EL (cell line): ENCODE results near the gene CREBRF.
"Not testable (repeated sequence)": the region's sequence is repeated elsewhere in the genome, so short reads cannot be mapped to it uniquely, and the experiment has no call there.

Experiments used
- DNase-seq: peaks from one replicate; pipeline ENCODE4 v3.0.0-alpha.2; 2016

CREBRF gene

GRCh38 chr5:173089581-173089980, 33.4 kb downstream of the CREBRF start:
- peak; percentile 44 for DNase-seq

- DNase-seq = no peak
Measured at GRCh38 chr5:173090639-173091038, 34.5 kb downstream of the CREBRF start.

DNA sequence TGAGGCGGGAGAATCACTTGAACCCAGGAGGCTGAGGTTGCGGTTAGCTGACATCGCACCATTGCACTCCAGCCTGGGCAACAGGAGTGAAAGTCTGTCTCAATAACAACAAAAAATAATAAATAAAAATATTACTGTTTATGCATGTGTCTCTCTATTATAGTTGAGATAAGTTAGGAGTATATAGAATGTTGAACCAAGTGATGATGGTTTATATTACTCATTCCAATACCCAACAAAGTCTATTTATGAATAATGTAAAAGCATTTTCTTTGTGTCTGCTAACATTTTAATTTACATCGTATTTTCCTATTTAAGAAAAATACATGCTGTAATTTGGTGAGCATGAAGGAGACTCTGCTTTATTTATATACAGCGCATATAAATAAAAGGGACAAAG, 35.8 kb downstream of the CREBRF start:
- DNase-seq = no peak

- DNase-seq = no peak
Measured at GRCh38 chr5:173093606-173094005, 37.5 kb downstream of the CREBRF start.

GRCh38 chr5:173094012-173094661, 38.0 kb downstream of the CREBRF start:
- DNase-seq = peak; percentile 87

DNA sequence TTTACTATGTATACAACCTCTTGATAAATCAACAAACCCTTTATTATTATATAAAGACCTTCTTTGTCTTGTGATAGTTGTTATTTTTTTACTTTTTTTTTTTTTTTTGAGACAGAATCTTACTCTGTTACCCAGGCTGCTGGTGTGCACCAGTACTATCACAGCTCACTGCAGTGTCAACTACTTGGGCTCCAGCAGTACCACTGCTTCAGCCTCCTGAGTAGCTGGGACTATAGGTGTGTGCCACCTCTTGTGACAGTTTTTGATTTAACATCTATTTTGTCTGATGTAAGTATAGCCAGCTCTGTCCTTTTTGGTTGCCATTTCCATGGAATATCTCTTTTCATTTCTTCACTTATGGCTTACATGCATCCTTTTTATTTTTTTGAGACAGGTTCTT, 42.6 kb downstream of the CREBRF start:
- DNase-seq = no peak

DNA sequence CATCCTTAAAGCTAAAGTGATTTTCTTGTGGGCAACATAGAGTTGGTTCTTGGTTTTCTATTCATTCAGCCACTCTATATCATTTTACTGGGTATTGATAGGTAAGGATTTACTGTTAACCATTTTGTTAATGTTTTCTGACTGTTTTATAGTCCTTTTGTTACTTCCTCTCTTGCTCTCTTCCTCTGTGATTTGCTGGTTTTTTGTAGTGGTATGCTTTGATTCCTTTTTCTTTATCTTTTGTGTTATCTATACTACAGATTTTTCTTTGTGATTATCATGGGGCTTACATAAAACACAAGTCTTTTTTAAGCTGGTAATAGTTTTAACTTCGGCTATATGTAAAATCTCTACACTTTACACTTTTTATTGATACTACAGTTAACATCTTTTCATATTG, 43.3 kb downstream of the CREBRF start:
- DNase-seq = no peak

DNA sequence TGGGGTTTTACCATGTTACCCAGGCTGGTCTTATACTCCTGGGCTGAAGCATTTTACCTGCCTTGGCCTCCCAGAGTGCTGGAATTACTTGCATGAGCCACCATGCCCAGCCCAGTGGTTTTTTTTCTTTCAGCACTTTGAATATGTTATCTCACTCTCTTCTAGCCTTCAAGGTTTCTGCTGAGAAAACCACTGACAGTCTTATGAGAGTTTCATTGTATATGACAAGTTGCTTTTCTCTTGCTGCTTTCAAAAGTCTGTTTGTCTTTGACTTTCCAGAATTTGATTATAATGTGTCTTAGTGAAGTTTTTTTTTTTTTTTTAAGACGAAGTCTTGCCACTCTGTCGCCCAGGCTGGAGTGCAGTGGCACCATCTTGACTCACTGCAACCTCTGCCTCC, 45.1 kb downstream of the CREBRF start:
- no peak for DNase-seq

GRCh38 chr5:173103411-173103810, 47.3 kb downstream of the CREBRF start:
- no peak for DNase-seq

GRCh38 chr5:173108914-173109313, 52.8 kb downstream of the CREBRF start:
- DNase-seq = no peak

DNA sequence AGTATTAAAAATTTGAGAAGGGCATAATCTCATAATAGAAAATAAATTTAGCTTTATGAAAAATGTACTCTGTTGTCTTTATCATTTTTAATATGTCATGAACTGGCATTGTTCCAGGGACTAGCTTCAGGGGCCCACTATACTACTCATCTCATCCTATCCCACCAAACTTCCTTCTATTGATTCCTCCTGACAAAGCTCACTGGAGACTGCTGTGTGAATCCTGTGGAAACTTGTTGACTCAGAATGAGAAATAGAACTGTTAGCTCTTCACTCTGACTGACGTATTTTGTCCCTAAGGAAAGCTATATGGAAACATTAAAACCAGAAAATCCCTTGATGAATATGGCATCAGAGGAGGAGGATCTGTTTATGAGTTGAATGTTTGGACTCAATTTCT, 58.4 kb downstream of the CREBRF start:
- DNase-seq = no peak

DNA sequence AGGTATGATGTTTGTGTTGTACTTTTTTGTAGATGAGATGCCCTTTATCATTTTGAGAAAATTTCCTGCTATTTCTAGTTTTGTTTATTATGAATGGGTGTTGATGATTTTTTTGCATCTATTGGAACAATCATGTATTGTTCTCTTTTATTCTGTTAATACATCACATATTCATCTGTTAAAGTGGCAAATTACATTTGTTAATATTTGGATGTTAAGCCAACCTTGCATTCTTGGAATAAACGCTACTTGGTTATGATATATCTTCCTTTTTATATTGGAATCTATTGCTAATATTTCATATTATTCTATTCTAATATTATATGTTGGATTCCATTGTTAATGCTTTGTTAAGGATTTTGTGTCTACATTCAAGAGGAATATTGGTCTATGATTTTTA, 63.6 kb downstream of the CREBRF start:
- DNase-seq = no peak

DNA sequence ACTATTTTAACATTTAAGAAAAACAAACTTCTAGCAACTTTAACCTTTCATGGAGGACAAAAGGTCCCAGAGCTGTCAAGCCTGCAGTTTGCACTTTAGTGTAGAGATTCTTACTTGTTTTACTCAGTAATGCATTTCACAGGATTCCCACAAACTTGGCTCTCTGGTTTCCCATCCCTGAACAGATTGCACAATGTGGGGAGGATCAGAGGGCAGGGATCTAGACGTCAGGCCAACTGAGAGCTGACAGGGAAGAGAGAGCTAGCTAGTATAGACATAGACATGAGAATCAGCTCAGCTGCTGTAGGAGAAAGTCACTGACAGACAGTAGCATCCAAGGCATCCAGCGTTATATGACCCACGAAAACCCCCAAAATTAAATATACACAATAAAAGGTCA, 67.3 kb downstream of the CREBRF start:
- DNase-seq = no peak

DNA sequence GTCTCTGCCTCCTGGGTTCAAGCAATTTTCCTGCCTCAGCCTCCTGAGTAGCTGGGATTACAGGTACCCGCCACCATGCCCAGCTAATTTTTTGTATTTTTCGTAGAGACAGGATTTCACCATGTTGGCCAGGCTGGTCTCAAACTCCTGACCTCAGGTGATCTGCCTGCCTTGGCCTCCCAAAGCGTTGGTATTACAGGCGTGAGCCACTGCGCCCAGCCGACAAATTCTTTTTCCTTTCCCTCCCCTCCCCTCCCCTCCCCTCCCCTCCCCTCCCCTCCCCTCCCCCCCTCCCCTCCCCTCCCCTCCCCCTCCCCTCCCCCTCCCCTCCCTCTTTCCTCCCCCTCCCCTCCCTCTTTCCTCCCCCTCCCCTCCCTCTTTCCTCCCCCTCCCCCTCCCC, 76.0 kb downstream of the CREBRF start:
- not testable (repeated sequence) for DNase-seq

DNA sequence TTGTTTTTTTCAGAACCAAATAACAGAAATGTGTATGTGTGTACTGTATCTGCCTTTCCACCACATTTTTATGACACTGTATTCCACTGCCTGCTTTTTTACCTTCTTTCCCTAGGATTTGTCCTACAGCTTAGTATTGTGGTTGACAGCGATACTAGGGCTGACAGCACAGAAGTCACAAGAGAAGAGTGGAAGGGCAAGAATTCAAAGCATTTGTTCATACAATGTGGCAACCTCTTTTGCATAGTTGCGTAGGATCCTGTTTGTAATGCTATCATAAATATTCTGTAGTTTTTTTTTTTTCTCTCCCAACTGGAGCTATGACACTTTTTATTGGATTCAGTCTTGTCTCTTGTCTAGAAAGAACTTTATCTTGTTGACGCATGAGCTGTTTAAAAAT, 82.6 kb downstream of the CREBRF start:
- DNase-seq = no peak

- no peak for DNase-seq
Measured at GRCh38 chr5:173139631-173140030, 83.5 kb downstream of the CREBRF start.

- DNase-seq = no peak
Measured at GRCh38 chr5:173140769-173141168, 84.6 kb downstream of the CREBRF start.

DNA sequence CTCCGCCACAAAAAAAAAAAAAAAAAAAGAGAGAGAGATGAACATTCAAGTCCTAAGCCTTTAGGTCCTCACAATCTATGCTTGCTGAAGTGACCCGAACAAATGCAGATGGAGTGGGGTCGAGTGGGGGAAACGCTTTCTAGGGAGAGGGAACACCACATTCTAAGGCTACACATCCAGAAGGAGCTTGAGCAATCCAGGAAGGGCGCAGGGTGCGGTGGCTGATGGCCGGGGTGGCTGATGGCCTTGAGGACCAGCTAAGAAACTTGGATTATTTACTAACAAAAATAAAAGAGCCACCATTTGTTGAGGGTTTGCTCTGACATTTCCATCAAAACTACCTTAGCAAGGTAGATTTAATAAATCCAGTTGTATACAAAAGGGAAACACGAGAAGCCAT, 87.4 kb downstream of the CREBRF start:
- DNase-seq = no peak

- peak; percentile 93 for DNase-seq
Measured at GRCh38 chr5:173144200-173145176, 88.3 kb downstream of the CREBRF start, which contains the start of gene BNIP1. Gene BNIP1, plus strand, starts transcription at chr5:173144531. Its CDS starts 15 bp downstream, at chr5:173144546.

GRCh38 chr5:173148354-173148753, 92.2 kb downstream of the CREBRF start:
- no peak for DNase-seq

GRCh38 chr5:173152547-173152946, 96.4 kb downstream of the CREBRF start:
- no peak for DNase-seq

DNA sequence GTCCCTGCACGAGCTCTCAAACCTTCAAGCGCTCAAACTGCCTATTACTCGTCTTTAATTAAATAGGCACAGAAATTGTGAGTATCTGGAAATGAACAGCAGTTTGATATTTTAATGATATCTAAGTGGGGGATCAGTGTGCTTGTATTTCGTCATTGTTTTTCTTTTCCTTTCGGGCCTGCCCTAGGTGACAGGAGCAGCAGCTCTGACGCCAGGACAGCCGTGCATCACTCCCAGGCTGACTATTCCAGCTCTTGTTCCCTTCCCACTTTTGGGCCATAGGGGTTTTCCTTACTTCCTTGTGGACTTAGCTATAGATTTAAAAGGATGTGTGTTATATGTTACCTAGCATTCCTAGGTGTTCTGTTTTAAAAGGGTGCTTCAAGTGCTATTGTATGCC, 97.7 kb downstream of the CREBRF start:
- no peak for DNase-seq

DNA sequence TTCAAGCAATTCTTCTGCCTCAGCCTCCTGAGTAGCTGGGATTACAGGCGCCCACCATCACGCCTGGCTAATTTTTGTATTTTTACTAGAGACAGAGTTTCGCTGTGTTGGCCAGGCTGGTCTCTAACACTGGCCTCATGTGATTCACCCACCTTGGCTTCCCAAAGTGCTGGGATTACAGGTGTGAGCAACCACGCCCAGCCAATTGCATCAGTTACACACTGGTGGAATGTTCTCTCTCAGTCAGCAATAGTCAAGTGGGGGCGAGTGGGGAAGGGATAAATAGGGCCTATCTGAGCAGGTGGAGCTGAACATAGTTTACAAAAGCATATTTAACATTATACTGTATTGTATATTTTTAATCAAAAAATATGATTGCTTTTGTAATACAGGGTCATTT, 98.5 kb downstream of the CREBRF start:
- not testable (repeated sequence) for DNase-seq

DNA sequence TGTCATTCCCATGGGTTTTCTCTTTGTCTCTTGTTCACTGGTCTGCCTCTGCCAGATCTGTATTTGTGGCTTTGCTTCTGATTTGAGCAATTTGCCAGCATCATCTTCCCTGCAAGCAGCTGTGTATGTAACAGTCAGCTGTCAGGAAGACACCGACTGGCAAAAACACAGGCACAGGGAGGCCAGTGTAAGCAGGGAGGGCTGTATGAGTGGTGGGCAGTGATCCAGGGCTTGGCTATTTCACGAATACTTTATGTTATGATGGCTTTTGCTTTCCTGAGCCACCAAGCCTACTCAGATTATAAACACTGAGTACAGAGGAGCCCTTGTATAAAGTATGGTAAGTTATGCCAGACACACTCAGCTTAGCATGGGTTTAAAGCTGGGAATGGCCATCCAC, 99.8 kb downstream of the CREBRF start:
- no peak for DNase-seq
